Trophoblast cell (in vitro differentiated cells and primary cell): Measurements from ENCODE around the gene UBR1.

Source experiments
- DNase-seq, 2 donors: peaks; one replicate each; pipeline ENCODE4 v3.0.0-alpha.2; 2016
- H2AFZ ChIP-seq: 2 replicates; pipeline ENCODE4 v1.6.1; 2013; ENCODE audit warnings: low read length, moderate library complexity, mild to moderate bottlenecking; ENCODE audit not compliant: insufficient read depth, poor library complexity
- H2AK5ac ChIP-seq: 2 replicates; pipeline ENCODE4 v1.6.1; 2013; ENCODE audit warnings: mild to moderate bottlenecking, low read length
- H2BK120ac ChIP-seq: 2 replicates; pipeline ENCODE4 v1.6.1; 2013; ENCODE audit warnings: low read length, mild to moderate bottlenecking, moderate library complexity; ENCODE audit not compliant: insufficient read depth, poor library complexity
- H2BK12ac ChIP-seq: 2 replicates; pipeline ENCODE4 v1.6.1; 2013; ENCODE audit warnings: mild to moderate bottlenecking, low read length, moderate library complexity
- H2BK5ac ChIP-seq: 2 replicates; pipeline ENCODE4 v1.6.1; 2013; ENCODE audit warnings: low read length, low read depth, moderate library complexity, mild to moderate bottlenecking; ENCODE audit not compliant: poor library complexity
- H3K14ac ChIP-seq: 2 replicates; pipeline ENCODE4 v1.6.1; 2013; ENCODE audit warnings: mild to moderate bottlenecking, low read length
- H3K18ac ChIP-seq: 2 replicates; pipeline ENCODE4 v1.6.1; 2013; ENCODE audit warnings: mild to moderate bottlenecking, low read length
- H3K23ac ChIP-seq: 2 replicates; pipeline ENCODE4 v1.6.1; 2013; ENCODE audit warnings: low read length
- H3K27ac ChIP-seq: 2 replicates; pipeline ENCODE4 v1.5.1; 2013; ENCODE audit warnings: low read depth, mild to moderate bottlenecking, inconsistent platforms, low read length, moderate library complexity
- H3K27me3 ChIP-seq: 2 replicates; pipeline ENCODE4 v1.6.1; 2013; ENCODE audit warnings: inconsistent platforms, mild to moderate bottlenecking, low read length, moderate library complexity; ENCODE audit not compliant: insufficient read depth
- H3K36me3 ChIP-seq, 2 experiments: 1 replicate in 1 of 2; 2 replicates in 1 of 2; pipeline ENCODE4 v1.6.1; 2013; ENCODE audit warnings: low read length in 2 of 2, mild to moderate bottlenecking in 2 of 2, moderate library complexity in 1 of 2; ENCODE audit not compliant: insufficient read depth in 2 of 2, control insufficient read depth in 1 of 2
- H3K4ac ChIP-seq: 2 replicates; pipeline ENCODE4 v1.6.1; 2013; ENCODE audit warnings: low read depth, mild to moderate bottlenecking, low read length, moderate library complexity
- H3K4me1 ChIP-seq, 2 experiments: 1 replicate in 1 of 2; 2 replicates in 1 of 2; pipeline ENCODE4 v1.6.1; 2013; ENCODE audit warnings: low read length in 2 of 2, mild to moderate bottlenecking in 2 of 2, moderate library complexity in 1 of 2; ENCODE audit not compliant: insufficient read depth in 2 of 2, control insufficient read depth in 1 of 2
- H3K4me2 ChIP-seq: 2 replicates; pipeline ENCODE4 v1.6.1; 2013; ENCODE audit warnings: inconsistent platforms, mild to moderate bottlenecking, low read length, moderate library complexity
- H3K4me3 ChIP-seq: 2 replicates; pipeline ENCODE4 v1.5.1; 2013; ENCODE audit warnings: mild to moderate bottlenecking, low read depth, low read length, inconsistent platforms
- H3K79me1 ChIP-seq: one replicate; pipeline ENCODE4 v1.6.1; 2013; ENCODE audit warnings: low read length
- H3K79me2 ChIP-seq: 2 replicates; pipeline ENCODE4 v1.6.1; 2013; ENCODE audit warnings: low read length, mild to moderate bottlenecking; ENCODE audit not compliant: control insufficient read depth, insufficient read depth, poor library complexity
- H3K9ac ChIP-seq: 2 replicates; pipeline ENCODE4 v1.6.1; 2013; ENCODE audit warnings: mild to moderate bottlenecking, low read length
- H3K9me3 ChIP-seq: 2 replicates; pipeline ENCODE4 v1.6.1; 2013; ENCODE audit warnings: low read depth, mild to moderate bottlenecking, control low read depth, inconsistent platforms, low read length; ENCODE audit not compliant: insufficient read depth
- H4K12ac ChIP-seq: 2 replicates; pipeline ENCODE4 v1.6.1; 2013; ENCODE audit warnings: low read depth, mild to moderate bottlenecking, low read length, moderate library complexity
- H4K8ac ChIP-seq: 2 replicates; pipeline ENCODE4 v1.6.1; 2013; ENCODE audit warnings: low read depth, mild to moderate bottlenecking, low read length, moderate library complexity
- H4K91ac ChIP-seq: one replicate; pipeline ENCODE4 v1.6.1; 2013; ENCODE audit warnings: low read depth, mild to moderate bottlenecking, low read length, moderate library complexity
- WGBS: extraction: QIAGEN DNeasy Blood & Tissue Kit; methylation state at CpG from one replicate; pipeline ENCODE4 v1.1.7; 2013; ENCODE audit warnings: missing lambda C conversion rate; ENCODE audit not compliant: insufficient read length, insufficient coverage; ENCODE audit errors: extremely low coverage; 5-methylcytosine and 5-hydroxymethylcytosine counted together

Gene UBR1

DNA sequence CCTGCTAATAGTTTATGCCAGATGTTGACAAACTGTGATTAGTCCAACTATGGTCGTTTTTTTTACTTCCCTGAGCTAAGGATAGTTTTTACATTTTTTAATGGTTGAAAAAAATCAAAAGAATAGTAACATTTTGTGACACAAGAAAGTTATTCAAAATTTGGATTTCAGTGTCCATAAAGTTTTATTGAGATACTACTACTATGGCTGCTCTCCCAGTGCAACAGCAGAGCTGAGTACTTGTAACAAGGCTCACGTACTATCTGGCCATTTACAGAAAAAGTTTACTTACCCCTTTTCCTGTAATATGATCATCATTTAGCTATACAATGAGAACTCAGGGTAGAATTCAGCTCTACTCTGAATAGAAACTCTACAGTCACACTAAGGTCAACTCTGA lies 16.0 kb upstream of the UBR1 start:
- H3K9ac ChIP-seq = no peak overlapping the region

DNA sequence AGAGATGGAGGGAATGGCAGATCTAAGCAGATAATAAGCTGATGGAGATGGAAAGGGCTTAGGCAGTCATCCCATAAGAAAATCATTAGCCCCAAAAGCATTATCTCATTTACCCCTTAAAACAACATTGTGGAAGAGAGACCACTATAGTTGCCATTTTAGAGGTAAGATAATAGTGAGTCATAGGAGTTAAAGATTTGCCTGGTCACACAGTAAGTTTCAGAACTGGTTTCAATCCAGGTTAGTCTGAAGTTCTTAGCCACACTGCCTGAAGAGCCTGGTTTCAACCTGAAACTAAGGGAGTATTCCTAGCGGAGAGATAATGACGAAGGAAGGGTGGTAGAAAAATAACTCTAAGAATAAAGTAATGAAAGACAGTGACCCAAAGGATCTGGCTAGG lies 13.0 kb upstream of the UBR1 start:
- no peak overlapping the region for H4K12ac ChIP-seq
- H4K8ac ChIP-seq = no peak overlapping the region
- H3K18ac ChIP-seq = no peak overlapping the region
- no peak overlapping the region for H4K91ac ChIP-seq
- no peak overlapping the region for H2BK12ac ChIP-seq
- no peaks in the 10 kb centered on the region for H3K27me3 ChIP-seq
- H2BK120ac ChIP-seq = no peak overlapping the region
- H3K4ac ChIP-seq = no peak overlapping the region
- no peak overlapping the region for H2AFZ ChIP-seq
- WGBS = no CpG with 5 or more reads among the region's 2 CpGs
- no peaks in the 10 kb centered on the region for H3K79me2 ChIP-seq
- no peak overlapping the region for H3K23ac ChIP-seq
- H3K9me3 ChIP-seq = no peaks in the 10 kb centered on the region
- H2BK5ac ChIP-seq = no peak overlapping the region
- no peaks in the 10 kb centered on the region for H3K79me1 ChIP-seq
- H2AK5ac ChIP-seq = no peak overlapping the region
- no peaks in the 10 kb centered on the region for H3K36me3 ChIP-seq
- no peak for DNase-seq
- H3K14ac ChIP-seq = no peak overlapping the region
- H3K4me2 ChIP-seq = no peak overlapping the region
- no peak overlapping the region for H3K9ac ChIP-seq
- H3K27ac ChIP-seq = no peak overlapping the region
- H3K4me1 ChIP-seq = peaks cover 3 to 7% of the 10 kb centered on the region in 2 experiments
- no peak overlapping the region for H3K4me3 ChIP-seq

More for the DNA sequence above, 16.0 kb upstream of the UBR1 start:
- Histone ChIP-seq H3K79me2 (no peaks in the 10 kb centered on the region), H2AK5ac (no peak overlapping the region), H4K12ac (no peak overlapping the region), H3K36me3 (no peaks in the 10 kb centered on the region), H3K4me3 (no peak overlapping the region), H3K4me1 (peaks cover 3 to 7% of the 10 kb centered on the region in 2 experiments), H2BK120ac (no peak overlapping the region), H3K27ac (no peak overlapping the region), H3K14ac (no peak overlapping the region), H4K91ac (no peak overlapping the region), H3K27me3 (no peaks in the 10 kb centered on the region), H3K79me1 (no peaks in the 10 kb centered on the region), H3K18ac (no peak overlapping the region), H2AFZ (no peak overlapping the region), H3K4me2 (no peak overlapping the region), H4K8ac (no peak overlapping the region), H2BK12ac (no peak overlapping the region), H3K9me3 (no peaks in the 10 kb centered on the region), H3K23ac (no peak overlapping the region), H2BK5ac (no peak overlapping the region), H3K4ac (no peak overlapping the region)
- WGBS = no CpG with 5 or more reads among the region's 2 CpGs
- DNase-seq = no peak

DNA sequence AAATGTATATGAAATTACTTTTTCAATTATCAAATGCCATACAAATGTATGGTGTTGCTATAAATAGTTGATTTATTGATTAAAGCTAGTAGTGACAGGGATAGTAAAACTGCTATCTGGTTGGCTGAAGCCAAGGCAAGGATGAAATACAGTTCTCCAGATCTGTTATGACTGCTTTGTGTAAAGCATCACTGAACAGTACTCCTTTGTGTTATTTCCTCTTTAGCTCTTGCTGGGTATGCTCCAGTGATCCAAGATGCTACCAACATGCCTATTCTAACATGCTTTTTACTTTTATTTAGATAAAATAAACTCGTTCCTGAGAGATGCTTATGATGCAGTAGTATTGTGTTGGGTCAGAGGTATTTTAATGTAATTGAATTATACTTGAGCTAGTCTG lies 12.4 kb upstream of the UBR1 start:
- WGBS = no CpG with 5 or more reads among the region's 1 CpG
- no peak overlapping the region for H4K12ac ChIP-seq

DNA sequence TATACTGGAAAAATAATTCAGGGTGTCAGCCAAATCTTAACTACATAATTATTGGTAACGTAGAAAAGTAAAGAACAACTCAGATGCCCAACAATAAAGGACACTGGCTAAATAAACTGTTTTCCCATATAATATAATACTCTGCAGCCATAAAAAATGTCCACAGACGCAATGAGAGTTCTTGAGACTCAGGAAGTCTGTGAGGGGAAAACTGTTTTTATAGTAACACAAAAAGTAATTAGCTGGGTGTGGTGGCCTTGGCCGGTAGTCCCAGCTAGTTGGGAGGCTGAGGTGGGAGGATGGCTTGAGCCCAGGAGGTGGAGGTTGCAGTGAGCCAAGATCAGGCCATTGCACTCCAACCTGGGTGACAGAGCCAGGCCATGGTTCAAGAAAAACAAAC lies 5.5 kb upstream of the UBR1 start:
- no peaks in the 10 kb centered on the region for H3K79me1 ChIP-seq
- H4K91ac ChIP-seq = no peak overlapping the region
- no peak overlapping the region for H3K9ac ChIP-seq
- H3K14ac ChIP-seq = no peak overlapping the region
- H3K36me3 ChIP-seq = no peaks in the 10 kb centered on the region
- H4K8ac ChIP-seq = no peak overlapping the region
- no CpG with 5 or more reads among the region's 3 CpGs for WGBS
- no peak overlapping the region for H3K27ac ChIP-seq
- H3K23ac ChIP-seq = no peak overlapping the region
- no peak overlapping the region for H3K4ac ChIP-seq
- no peak overlapping the region for H2AFZ ChIP-seq
- no peak for DNase-seq
- no peaks in the 10 kb centered on the region for H3K4me1 ChIP-seq
- no peaks in the 10 kb centered on the region for H3K79me2 ChIP-seq
- no peak overlapping the region for H3K4me2 ChIP-seq
- H2BK5ac ChIP-seq = no peak overlapping the region
- no peak overlapping the region for H2BK120ac ChIP-seq
- H3K18ac ChIP-seq = no peak overlapping the region
- no peak overlapping the region for H2BK12ac ChIP-seq
- H2AK5ac ChIP-seq = no peak overlapping the region
- no peak overlapping the region for H4K12ac ChIP-seq
- H3K27me3 ChIP-seq = no peaks in the 10 kb centered on the region
- no peaks in the 10 kb centered on the region for H3K9me3 ChIP-seq
- no peak overlapping the region for H3K4me3 ChIP-seq

More for the DNA sequence above, 12.4 kb upstream of the UBR1 start:
- Histone ChIP-seq H3K23ac (no peak overlapping the region), H2BK120ac (no peak overlapping the region), H2AK5ac (no peak overlapping the region), H2BK5ac (no peak overlapping the region), H3K14ac (no peak overlapping the region), H3K4ac (no peak overlapping the region), H3K4me3 (no peak overlapping the region), H3K18ac (no peak overlapping the region), H3K9ac (no peak overlapping the region), H3K79me1 (no peaks in the 10 kb centered on the region), H3K36me3 (no peaks in the 10 kb centered on the region), H3K27me3 (no peaks in the 10 kb centered on the region), H3K9me3 (no peaks in the 10 kb centered on the region), H3K27ac (no peak overlapping the region), H2AFZ (no peak overlapping the region), H4K8ac (no peak overlapping the region), H3K79me2 (no peaks in the 10 kb centered on the region), H2BK12ac (no peak overlapping the region), H3K4me1 (peaks cover 3 to 6% of the 10 kb centered on the region in 2 experiments), H3K4me2 (no peak overlapping the region), H4K91ac (no peak overlapping the region)
- DNase-seq = no peak
